NCI-H146 treated with DMSO at 0.1 percent for 48 hours (cell line): ENCODE results near the gene SLC12A3.

Experiments
- DNase-seq: peaks from one replicate; lab custom pipeline; 2025; ENCODE audit not compliant: unreplicated experiment; lab: John Stamatoyannopoulos, UW

The SLC12A3 gene

DNA sequence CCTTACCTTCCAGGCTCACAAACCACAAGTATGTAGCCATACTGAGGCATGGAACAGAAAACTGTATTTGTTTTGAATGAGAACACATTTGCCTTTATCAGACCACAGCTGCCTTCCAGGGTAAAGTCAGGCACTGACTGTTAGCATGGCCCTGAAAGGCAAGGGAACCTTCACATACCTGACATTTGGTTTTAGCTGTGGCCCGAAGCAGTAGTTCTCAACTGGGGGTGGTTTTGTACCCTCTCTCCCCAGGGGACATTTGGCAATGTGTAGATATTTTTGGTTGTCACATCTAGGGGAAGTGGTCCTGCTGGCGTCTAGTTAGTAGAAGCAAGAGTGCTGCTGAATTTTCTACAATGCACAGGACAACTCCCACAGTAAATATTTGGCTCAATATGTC, 76.1 kb downstream of the SLC12A3 start:
- no peak for DNase-seq

GRCh38 chr16:56941856-56942331, 76.9 kb downstream of the SLC12A3 start:
- DNase-seq, result no peak

DNA sequence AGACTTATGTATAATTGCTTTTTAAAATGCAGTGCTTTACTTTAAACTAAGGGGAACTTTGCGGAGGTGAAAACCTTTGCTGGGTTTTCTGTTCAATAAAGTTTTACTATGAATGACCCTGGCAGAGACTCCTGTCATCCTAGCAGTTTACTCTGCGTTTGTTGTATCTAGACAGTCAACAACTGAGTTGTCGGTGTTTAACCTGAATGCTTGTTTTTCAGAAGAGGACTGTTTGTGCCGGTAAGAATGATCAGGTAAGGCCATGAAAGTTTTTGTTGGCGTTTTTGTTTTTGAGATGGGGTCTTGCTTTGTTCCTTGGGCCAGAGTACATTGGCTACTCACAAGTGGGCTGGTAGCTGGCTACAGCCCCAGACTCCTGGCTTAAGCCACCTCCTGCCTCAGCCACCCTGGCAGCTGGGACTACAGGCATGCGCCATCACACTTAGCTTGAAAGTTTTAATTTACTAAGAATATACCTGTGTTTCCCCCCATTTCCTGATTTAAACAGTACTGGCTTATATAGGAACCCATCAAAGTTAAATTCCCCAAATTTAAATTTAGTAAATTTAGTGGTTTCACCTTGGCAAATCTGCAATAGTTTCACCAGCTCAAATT, 78.9 kb downstream of the SLC12A3 start:
- no peak for DNase-seq

GRCh38 chr16:56944954-56945839, 80.2 kb downstream of the SLC12A3 start:
- DNase-seq, result no peak

GRCh38 chr16:56945847-56946527, 81.0 kb downstream of the SLC12A3 start:
- no peak for DNase-seq

DNA sequence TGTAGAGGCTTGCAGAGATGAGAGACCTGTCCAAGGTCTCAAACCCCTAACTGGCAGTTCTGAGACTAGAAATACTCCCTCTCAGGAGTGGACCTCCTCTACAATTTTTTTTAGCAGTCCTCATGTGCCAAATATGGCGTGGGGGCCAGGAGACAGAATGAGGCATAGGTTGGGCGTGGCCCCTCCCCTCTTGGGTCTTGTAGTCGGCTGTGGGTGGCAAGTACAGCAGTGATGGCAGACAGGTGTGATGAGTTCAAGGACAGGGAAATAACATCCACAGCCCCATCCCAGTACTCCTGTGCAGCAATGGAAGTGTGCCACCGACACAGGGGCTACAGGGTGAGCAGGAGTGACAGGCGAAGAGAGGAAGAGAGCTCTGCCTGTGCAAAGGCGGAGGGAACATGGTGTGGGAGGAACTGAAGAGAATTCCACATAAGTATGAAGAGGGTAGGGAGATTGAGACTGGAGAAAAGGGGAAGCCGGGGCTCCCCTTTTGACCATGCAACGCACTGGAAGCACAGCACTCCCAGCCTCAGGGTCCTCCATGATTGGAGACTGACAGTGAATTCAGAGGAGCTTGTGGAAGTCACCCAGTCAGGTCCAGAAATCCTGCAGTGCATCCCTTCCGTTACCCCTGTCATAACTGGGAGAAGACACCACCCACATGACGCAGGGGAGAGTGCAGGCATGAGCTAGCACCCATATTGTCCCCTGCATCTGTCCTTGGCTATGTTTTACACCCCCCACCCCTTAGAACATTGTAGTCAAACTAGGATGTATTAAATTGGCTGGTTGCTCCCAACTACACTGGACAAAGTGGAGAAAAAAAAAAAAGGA, 82.0 kb downstream of the SLC12A3 start:
- DNase-seq, result no peak

- DNase-seq, result no peak
Observed at GRCh38 chr16:56947604-56947995, 82.6 kb downstream of the SLC12A3 start.

- no peak for DNase-seq
Observed at GRCh38 chr16:56948234-56948633, 83.2 kb downstream of the SLC12A3 start.

- DNase-seq, result no peak
Observed at GRCh38 chr16:56950051-56950450, 85.0 kb downstream of the SLC12A3 start.

DNA sequence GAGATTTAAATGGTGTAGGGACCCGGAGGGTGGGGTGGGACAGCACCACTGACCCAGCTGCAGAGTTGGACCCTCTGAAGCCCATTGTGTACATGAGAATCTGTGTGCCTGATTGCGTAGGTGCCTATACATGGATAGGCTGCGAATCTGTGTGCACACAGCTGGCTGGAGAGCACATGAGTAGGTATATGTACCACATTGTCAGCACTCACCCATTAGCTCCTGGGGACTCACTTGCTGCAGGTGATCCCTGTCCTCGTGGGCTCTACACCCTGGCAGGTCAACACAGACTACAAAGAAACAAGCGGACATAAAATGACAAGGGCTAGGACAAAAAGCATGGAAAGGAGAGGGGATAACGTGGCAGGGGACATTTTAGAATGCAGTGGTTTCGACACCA, 85.4 kb downstream of the SLC12A3 start:
- no peak for DNase-seq

- peak; percentile 8 for DNase-seq
Observed at GRCh38 chr16:56950881-56951771, 86.1 kb downstream of the SLC12A3 start.

DNA sequence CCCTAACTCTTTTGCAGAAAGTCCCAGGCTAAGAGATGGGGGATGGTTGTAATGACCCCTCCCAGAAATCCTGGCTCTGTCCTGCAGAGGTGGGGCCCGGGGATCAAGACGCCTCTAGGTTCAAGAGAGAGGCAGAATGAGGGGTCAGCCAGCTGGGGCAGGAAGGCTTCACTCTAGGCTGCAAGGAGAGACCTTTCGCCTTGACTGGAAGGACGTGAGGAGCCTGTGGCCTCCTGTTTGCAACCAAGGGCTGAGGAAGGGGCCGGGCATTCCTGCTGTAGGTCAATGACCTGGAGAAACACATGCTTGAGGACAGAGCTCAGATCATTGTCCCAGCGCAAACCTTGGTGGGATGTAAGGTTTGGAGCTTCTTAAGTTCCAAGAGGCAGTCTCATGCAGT, 88.0 kb downstream of the SLC12A3 start:
- no peak for DNase-seq

GRCh38 chr16:56956076-56956475, 91.1 kb downstream of the SLC12A3 start:
- DNase-seq, result no peak

GRCh38 chr16:56956756-56957155, 91.7 kb downstream of the SLC12A3 start:
- no peak for DNase-seq

GRCh38 chr16:56960681-56961281, 95.8 kb downstream of the SLC12A3 start:
- no peak for DNase-seq

DNA sequence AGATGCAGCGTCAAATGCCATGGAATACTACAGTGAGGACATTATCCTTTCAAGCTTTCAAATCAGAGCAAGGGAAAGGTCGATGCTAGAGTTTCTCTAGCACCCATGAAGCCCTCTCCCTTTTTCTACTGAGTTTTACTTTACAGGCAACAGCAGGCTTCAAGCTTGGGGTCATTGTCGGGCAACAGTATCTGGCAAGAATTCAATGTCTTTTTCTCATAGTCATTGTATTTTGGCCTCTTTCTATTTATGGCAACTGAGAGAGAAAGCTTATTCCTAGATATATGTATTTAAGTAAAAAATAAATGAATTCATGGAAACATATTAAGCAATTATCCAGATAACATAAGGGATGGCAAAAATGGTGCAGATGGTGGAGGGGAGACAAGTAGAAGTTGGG, 96.4 kb downstream of the SLC12A3 start:
- no peak for DNase-seq

GRCh38 chr16:56961851-56962281, 96.9 kb downstream of the SLC12A3 start, which contains the start of gene CETP:
CETP (plus strand) TSS chr16:56961950; CDS start chr16:56961980, 30 bp downstream.
- no peak for DNase-seq

DNA sequence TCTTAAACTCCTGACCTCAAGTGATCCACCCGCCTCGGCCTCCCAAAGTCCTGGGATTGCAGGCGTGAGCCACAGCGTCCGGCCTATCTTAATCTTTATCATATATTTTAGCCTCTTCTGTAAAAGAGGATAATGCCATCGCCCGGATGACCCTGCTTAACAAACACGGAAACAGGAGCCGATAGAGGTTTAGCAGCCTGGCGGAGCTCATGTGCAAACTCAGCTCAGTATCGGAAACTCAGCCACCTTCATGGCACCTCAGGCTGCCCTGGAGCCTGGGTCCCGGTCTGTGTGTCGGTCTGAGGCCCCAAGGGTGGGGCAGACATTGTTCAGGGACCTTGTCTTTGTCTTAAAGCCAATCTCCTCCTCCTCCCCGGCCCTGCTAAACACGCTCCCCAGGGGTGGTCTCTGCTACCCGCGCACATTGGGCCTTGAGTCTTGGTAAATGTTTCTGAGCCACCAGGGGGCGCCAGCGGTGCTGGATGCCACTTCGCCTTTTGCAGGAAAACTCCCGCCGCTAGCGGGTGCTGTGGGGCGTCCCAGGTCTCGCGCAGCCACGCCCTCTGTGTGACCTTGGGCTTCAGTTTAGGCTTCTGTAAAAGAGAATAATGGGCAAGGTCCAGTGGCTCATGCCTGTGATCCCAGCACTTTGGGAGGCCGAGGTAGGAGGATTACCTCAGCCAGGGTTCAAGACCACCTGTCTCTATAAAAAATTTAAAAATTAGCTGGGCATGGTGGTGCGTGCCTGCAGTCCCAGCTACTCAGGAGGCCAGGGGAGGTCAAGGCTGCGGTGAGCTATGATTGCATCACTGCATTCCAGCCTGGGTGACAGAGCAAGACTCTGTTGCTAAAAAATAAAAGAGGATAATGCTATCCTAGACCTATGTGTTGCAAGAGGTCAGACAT, 99.5 kb downstream of the SLC12A3 start:
- DNase-seq, result peak; percentile 42
